GM18909 (cell line): ENCODE results near the gene AKR1C4.

Source experiments
- ATAC-seq: cut with Tn5 transposase; IDR thresholded peaks from one replicate; pipeline ENCODE4 v1.9.1; 2021; ENCODE audit warnings: mild to moderate bottlenecking; ENCODE audit not compliant: unreplicated experiment, poor library complexity

The AKR1C4 gene

DNA sequence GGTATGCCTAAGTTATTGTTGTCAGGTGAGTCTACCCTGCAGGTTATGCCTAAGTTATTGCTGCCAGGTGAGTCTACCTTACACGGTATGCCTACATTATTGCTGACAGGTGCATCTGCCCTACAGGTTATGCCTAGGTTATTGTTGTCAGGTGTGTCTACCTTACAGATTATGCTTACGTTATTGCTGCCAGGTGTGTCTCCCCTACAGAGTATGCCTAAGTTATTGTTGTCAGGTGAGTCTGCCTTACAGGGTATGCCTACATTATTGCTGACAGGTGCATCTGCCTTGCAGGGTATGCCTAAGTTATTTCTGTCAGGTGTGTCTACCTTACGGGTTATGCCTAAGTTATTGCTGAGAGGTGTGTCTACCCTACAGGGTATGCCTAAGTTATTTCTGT, 64.2 kb downstream of the AKR1C4 start:
- no peak for ATAC-seq

DNA sequence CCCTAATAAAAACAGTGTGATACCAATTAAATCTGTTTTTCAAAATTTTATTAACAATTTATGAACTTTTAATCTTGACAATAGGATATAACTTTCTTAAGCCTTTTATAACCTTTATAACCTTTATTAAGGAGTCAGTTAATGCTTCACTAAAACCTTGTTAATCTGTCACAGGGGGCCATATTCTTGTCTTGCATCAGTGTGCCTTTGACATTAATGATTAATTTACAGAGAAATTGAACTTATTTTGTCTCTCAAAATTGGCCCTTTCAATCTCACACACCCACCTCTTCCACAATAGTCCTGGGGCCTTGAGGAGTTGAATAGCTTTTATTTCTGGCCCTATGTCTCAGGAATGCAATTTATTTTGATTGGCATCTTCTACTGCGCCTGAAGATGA, 68.5 kb downstream of the AKR1C4 start:
- ATAC-seq, result no peak

DNA sequence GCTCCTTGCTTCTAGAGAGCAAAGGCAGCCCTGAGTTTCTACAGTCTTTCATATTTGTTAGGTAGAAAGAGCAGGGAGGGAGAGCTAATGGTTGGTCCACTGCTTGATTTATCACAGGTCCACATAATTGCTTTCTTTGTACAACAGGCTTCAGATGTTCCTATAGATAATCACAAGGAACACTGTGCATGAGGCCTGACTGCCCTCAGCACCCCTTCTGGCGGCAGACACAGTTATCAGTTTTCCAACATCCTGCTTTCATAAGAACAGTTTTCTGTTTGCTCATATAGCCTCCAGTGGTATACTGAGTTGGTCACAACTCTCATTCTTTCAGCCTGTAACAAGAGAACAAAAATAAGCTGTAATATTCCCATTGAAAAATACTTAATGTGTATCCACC, 69.7 kb downstream of the AKR1C4 start:
- ATAC-seq, result no peak

DNA sequence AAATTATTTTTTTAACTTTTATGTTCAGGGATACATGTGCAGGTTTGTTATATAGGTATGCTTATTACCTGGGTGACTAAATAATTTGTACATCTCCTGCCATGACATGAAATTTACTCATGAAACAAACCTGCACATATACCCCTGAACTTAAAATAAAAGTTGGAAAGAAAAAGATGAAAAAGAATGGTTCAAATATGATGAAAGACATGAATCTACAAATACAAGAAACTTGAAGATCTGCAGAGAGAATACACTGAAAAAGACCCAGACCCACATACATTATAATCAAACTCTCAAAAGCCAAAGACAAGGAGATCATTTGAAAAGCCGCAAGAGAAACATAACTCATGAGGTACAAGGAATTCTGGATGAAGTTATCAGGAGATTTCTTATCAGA, 70.2 kb downstream of the AKR1C4 start:
- ATAC-seq, result no peak

DNA sequence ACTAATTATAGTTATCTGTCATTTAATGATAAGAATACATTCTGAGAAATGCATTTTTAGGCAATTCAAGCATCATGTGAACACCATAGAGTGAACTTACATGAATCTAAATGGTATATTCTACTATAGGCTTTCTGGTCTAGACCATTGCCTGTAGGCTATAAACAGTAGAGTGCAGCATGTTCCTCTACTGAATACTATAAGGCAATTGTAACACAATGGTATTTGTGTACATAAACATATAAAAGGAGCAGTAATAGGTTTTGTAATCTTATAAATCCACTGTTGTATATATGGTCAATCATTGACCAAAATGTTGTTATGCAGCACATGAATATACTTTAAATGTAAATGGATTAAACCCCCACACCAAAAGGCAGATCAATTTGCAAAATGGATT, 71.6 kb downstream of the AKR1C4 start:
- no peak for ATAC-seq
